ENCODE results near the gene PEX5L. TPM values are rescaled to one million over a fixed set of nuclear protein-coding genes. Genes with fewer than 3 reads are reported as not detected.

PEX5L gene
- total RNA-seq, 4 donors from 2014 or later = 0.16 TPM; not detected in 3

GRCh38 chr3:179848711-179849110 is 188.0 kb downstream of the PEX5L start:
- Histone ChIP-seq H3K4me3 (no peak overlapping the region), H3K27me3 (no peaks in the 10 kb centered on the region), H3K27ac (no peak overlapping the region), H3K36me3 (no peaks in the 10 kb centered on the region), H3K4me1 (no peaks in the 10 kb centered on the region), H3K9me3 (no peaks in the 10 kb centered on the region)
- no peak for DNase-seq (ENCODE audit: low spot score in 2 of 2)
- WGBS = 78% methylated on average over 2 of the region's 2 CpGs
- no peak for TF ChIP-seq POLR2AphosphoS5 (IDR thresholded peaks at IDR 0.05)
- TF ChIP-seq EP300 (IDR thresholded peaks at IDR 0.05) = no peak
- no peak for TF ChIP-seq POLR2A (IDR thresholded peaks at IDR 0.05)
- no peak for TF ChIP-seq CTCF (IDR thresholded peaks at IDR 0.05)

- Histone ChIP-seq H3K9me3 (no peaks in the 10 kb centered on the region), H3K4me3 (no peak overlapping the region), H3K4me1 (no peaks in the 10 kb centered on the region), H3K27ac (no peak overlapping the region), H3K27me3 (no peaks in the 10 kb centered on the region), H3K36me3 (no peaks in the 10 kb centered on the region)
- DNase-seq (ENCODE audit: low spot score in 2 of 2) = no peak
- WGBS = 30% methylated on average over 3 of the region's 3 CpGs
- no peak for TF ChIP-seq EP300 (IDR thresholded peaks at IDR 0.05)
- no peak for TF ChIP-seq POLR2A (IDR thresholded peaks at IDR 0.05)
- no peak for TF ChIP-seq POLR2AphosphoS5 (IDR thresholded peaks at IDR 0.05)
- TF ChIP-seq CTCF (IDR thresholded peaks at IDR 0.05) = no peak
These were observed 194.7 kb downstream of the PEX5L start for GRCh38 chr3:179842061-179842460.

GRCh38 chr3:179840985-179841384 is 195.8 kb downstream of the PEX5L start:
- H3K27ac ChIP-seq = no peak overlapping the region
- TF ChIP-seq CTCF (IDR thresholded peaks at IDR 0.05) (no peak), EP300 (IDR thresholded peaks at IDR 0.05) (no peak), POLR2A (IDR thresholded peaks at IDR 0.05) (no peak), POLR2AphosphoS5 (IDR thresholded peaks at IDR 0.05) (no peak)
- DNase-seq (ENCODE audit: low spot score in 2 of 2) = no peak
- H3K4me3 ChIP-seq = no peak overlapping the region
- no peaks in the 10 kb centered on the region for H3K27me3 ChIP-seq
- H3K36me3 ChIP-seq = no peaks in the 10 kb centered on the region
- no peaks in the 10 kb centered on the region for H3K9me3 ChIP-seq
- WGBS = 42% methylated on average over 7 of the region's 7 CpGs
- H3K4me1 ChIP-seq = no peaks in the 10 kb centered on the region

- no peak for DNase-seq (ENCODE audit: low spot score in 2 of 2)
- TF ChIP-seq POLR2A (IDR thresholded peaks at IDR 0.05) (no peak), POLR2AphosphoS5 (IDR thresholded peaks at IDR 0.05) (no peak), CTCF (IDR thresholded peaks at IDR 0.05) (no peak), EP300 (IDR thresholded peaks at IDR 0.05) (no peak)
- H3K4me1 ChIP-seq = no peaks in the 10 kb centered on the region
- 76% methylated on average over 2 of the region's 2 CpGs for WGBS
- no peaks in the 10 kb centered on the region for H3K36me3 ChIP-seq
- no peak overlapping the region for H3K27ac ChIP-seq
- H3K9me3 ChIP-seq = no peaks in the 10 kb centered on the region
- H3K27me3 ChIP-seq = no peaks in the 10 kb centered on the region
- no peak overlapping the region for H3K4me3 ChIP-seq
These were observed 199.4 kb downstream of the PEX5L start for GRCh38 chr3:179837374-179837773.

GRCh38 chr3:179833294-179833693 is 203.4 kb downstream of the PEX5L start:
- Histone ChIP-seq H3K36me3 (no peaks in the 10 kb centered on the region), H3K9me3 (no peaks in the 10 kb centered on the region), H3K27me3 (no peaks in the 10 kb centered on the region), H3K4me3 (no peak overlapping the region), H3K4me1 (no peaks in the 10 kb centered on the region), H3K27ac (no peak overlapping the region)
- TF ChIP-seq CTCF (IDR thresholded peaks at IDR 0.05) (no peak), POLR2A (IDR thresholded peaks at IDR 0.05) (no peak), POLR2AphosphoS5 (IDR thresholded peaks at IDR 0.05) (no peak), EP300 (IDR thresholded peaks at IDR 0.05) (no peak)
- no peak for DNase-seq (ENCODE audit: low spot score in 2 of 2)

Data from suprapubic skin (tissue), 4 donors.